HUES6 (cell line): ENCODE data around the gene UHRF1.
A peak's percentile ranks its signal among the peaks of the same experiment; 100 is the strongest.
"Not testable (repeated sequence)": the region's sequence is repeated elsewhere in the genome, so short reads cannot be mapped to it uniquely, and the experiment has no call there.

Experiments used
- H3K27ac ChIP-seq: 2 replicates; pipeline ENCODE4 v1.7.0; 2013; ENCODE audit warnings: low read depth, mild to moderate bottlenecking, low read length, inconsistent platforms
- H3K27me3 ChIP-seq: 2 replicates; pipeline ENCODE4 v1.6.1; 2013; ENCODE audit warnings: low read length; ENCODE audit not compliant: control insufficient read depth, insufficient read depth
- H3K36me3 ChIP-seq: 2 replicates; pipeline ENCODE4 v1.6.1; 2013; ENCODE audit warnings: low read length; ENCODE audit not compliant: control insufficient read depth, insufficient read depth
- H3K4me1 ChIP-seq: 2 replicates; pipeline ENCODE4 v1.6.1; 2013; ENCODE audit warnings: low read length; ENCODE audit not compliant: control insufficient read depth, insufficient read depth
- H3K4me3 ChIP-seq: 2 replicates; pipeline ENCODE4 v1.5.1; 2013; ENCODE audit warnings: low read depth, low read length
- H3K9ac ChIP-seq: one replicate; pipeline ENCODE4 v1.6.1; 2013; ENCODE audit warnings: mild to moderate bottlenecking, low read length
- H3K9me3 ChIP-seq: 2 replicates; pipeline ENCODE4 v1.6.1; 2013; ENCODE audit warnings: low read depth, low read length; ENCODE audit not compliant: control insufficient read depth, insufficient read depth

The UHRF1 gene

GRCh38 chr19:4877753-4878490, 31.4 kb upstream of the UHRF1 start:
- Histone ChIP-seq H3K9ac (peak overlapping the region; percentile 42), H3K36me3 (no peaks in the 10 kb centered on the region), H3K9me3 (no peaks in the 10 kb centered on the region), H3K27me3 (no peaks in the 10 kb centered on the region), H3K4me1 (peaks cover 12% of the 10 kb centered on the region), H3K27ac (peak overlapping the region; percentile 39; the same call in 1 of the 2 replicates), H3K4me3 (no peak overlapping the region)

DNA sequence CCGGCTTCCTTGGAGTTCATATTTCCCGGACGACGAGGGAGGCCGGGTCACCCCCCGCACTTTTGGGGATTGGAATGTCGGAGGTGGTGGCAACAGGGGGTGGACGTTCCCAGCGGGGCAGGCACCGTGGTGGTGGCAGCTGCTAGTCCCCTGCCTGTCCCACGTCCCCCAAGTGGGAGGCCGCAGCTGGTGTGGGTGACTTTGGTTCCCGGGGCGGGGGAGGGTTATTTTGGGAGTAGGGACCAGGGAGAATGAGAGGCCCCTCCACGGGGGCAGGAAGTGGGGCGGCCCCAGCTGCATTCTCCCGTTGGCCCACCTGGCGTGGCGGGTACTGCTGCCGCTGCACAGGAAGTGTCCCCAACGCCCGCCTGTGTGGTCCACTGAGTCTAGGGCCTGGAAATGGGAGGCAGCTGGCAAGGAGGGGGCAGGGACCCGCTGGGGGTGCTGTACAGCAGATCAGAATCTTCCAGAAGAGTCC, 30.8 kb upstream of the UHRF1 start:
- no peak overlapping the region for H3K4me3 ChIP-seq
- H3K9me3 ChIP-seq = no peaks in the 10 kb centered on the region
- no peaks in the 10 kb centered on the region for H3K27me3 ChIP-seq
- H3K36me3 ChIP-seq = no peaks in the 10 kb centered on the region
- H3K4me1 ChIP-seq = peaks cover 12% of the 10 kb centered on the region
- peak overlapping the region; percentile 39; the same call in 1 of the 2 replicates for H3K27ac ChIP-seq
- H3K9ac ChIP-seq = no peak overlapping the region

DNA sequence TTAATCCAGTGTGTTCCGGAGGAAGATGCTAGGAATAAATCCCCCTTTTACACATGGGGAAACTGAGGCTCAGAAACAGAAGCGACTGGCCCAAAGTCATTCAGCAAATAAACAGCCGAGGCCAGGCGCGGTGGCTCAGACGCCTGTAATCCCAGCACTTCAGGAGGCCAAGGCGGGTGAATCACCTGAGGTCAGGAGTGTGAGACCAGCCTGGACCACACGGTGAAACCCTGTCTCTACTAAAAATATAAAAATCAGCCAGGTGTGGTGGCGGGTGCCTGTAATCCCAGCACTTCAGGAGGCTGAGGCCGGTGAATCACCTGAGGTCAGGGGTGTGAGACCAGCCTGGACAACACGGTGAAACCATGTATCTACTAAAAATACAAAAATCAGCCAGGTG, 30.3 kb upstream of the UHRF1 start:
- peaks cover 12% of the 10 kb centered on the region for H3K4me1 ChIP-seq
- no peak overlapping the region for H3K27ac ChIP-seq
- H3K4me3 ChIP-seq = no peak overlapping the region
- no peaks in the 10 kb centered on the region for H3K36me3 ChIP-seq
- no peaks in the 10 kb centered on the region for H3K9me3 ChIP-seq
- H3K9ac ChIP-seq = no peak overlapping the region
- H3K27me3 ChIP-seq = no peaks in the 10 kb centered on the region

DNA sequence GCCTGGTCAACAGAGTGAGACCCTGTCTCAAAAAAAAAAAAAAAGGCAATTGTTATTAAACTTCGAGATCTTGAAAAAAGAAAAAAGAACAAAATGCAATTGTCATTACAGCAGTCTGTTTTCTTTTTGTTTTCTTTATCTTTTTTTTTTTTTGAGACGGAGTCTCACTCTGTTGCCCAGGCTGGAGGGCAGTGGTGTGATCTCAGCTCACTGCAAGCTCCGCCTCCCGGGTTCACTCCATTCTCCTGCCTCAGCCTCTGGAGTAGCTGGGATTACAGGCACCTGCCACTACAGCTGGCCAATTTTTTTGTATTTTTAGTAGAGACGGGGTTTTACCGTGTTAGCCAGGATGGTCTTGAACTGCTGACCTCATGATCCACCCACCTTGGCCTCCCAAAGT, 26.4 kb upstream of the UHRF1 start:
- not testable (repeated sequence) for H3K4me3 ChIP-seq, H3K36me3 ChIP-seq, H3K9me3 ChIP-seq, H3K27ac ChIP-seq, H3K9ac ChIP-seq, H3K27me3 ChIP-seq, H3K4me1 ChIP-seq

DNA sequence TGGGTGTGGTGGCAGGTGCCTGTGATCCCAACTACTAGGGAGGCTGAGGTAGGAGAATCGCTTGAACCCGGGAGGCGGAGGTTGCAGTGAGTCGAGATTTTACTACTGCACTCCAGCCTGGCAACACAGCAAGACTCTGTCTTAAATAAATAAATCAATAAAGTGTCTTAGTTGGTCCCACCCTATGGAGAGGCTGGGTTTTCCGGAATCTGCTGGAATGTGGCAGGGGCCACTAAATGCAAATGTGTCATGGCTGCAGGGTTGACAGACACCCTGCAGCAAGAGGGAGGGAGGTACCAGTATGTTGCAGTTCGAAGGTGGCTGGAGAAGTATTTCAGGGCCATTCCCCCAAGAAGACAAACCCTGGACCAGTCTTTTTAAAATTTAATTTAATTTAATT, 24.3 kb upstream of the UHRF1 start:
- not testable (repeated sequence) for H3K4me3 ChIP-seq, H3K9ac ChIP-seq, H3K36me3 ChIP-seq, H3K4me1 ChIP-seq, H3K9me3 ChIP-seq, H3K27ac ChIP-seq, H3K27me3 ChIP-seq

- not testable (repeated sequence) for H3K9ac ChIP-seq, H3K4me3 ChIP-seq, H3K27ac ChIP-seq, H3K4me1 ChIP-seq, H3K9me3 ChIP-seq, H3K36me3 ChIP-seq
- peaks cover 14% of the 10 kb centered on the region for H3K27me3 ChIP-seq
Observed at GRCh38 chr19:4887803-4888202, 21.5 kb upstream of the UHRF1 start.

GRCh38 chr19:4889034-4889815, 20.1 kb upstream of the UHRF1 start:
- peaks cover 14% of the 10 kb centered on the region for H3K27me3 ChIP-seq
- H3K9me3 ChIP-seq = no peaks in the 10 kb centered on the region
- no peak overlapping the region for H3K27ac ChIP-seq
- H3K4me1 ChIP-seq = no peaks in the 10 kb centered on the region
- H3K36me3 ChIP-seq = no peaks in the 10 kb centered on the region
- H3K9ac ChIP-seq = no peak overlapping the region
- H3K4me3 ChIP-seq = no peak overlapping the region

DNA sequence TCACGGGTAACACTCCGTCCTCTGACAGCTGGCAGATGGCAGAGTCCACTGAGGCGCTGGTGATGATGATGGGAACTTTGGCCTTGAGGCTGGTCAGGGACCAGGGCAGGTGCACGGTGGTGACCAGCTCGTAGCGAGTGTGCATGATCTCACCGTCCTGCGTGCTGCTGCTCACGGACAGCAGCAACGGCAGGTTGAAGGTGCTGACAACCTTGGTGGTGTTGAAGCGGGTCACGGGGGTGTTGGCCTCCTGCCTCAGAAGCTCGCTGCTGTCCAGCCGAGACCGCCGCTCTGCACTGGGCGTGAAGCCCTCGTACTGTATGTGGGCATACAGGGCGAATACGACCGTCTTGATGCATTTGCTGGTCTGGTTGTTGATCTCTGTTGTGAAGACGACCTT, 18.2 kb upstream of the UHRF1 start:
- Histone ChIP-seq H3K4me3 (no peak overlapping the region), H3K27me3 (peaks cover 26% of the 10 kb centered on the region), H3K4me1 (no peaks in the 10 kb centered on the region), H3K27ac (no peak overlapping the region), H3K9ac (no peak overlapping the region), H3K9me3 (no peaks in the 10 kb centered on the region), H3K36me3 (no peaks in the 10 kb centered on the region)

DNA sequence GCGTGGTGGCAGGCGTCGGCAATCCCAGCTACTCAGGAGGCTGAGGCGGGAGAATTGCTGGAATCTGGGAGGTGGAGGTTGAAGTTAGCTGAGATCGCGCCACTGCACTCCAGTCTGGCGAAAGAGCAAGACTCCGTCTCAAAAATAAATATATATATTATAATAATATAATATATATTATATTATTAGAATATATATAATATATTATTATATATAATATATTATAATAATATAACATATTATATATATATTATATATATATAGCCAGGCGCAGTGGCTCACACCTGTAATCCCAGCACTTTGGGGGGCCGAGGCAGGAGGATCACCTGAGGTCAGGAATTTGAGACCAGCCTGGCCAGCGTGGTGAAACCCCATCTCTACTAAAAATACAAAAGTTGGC, 16.3 kb upstream of the UHRF1 start:
- H3K27me3 ChIP-seq = peaks cover 38% of the 10 kb centered on the region
- H3K36me3 ChIP-seq, H3K9me3 ChIP-seq, H3K4me1 ChIP-seq, H3K9ac ChIP-seq, H3K4me3 ChIP-seq, H3K27ac ChIP-seq: not testable (repeated sequence)

DNA sequence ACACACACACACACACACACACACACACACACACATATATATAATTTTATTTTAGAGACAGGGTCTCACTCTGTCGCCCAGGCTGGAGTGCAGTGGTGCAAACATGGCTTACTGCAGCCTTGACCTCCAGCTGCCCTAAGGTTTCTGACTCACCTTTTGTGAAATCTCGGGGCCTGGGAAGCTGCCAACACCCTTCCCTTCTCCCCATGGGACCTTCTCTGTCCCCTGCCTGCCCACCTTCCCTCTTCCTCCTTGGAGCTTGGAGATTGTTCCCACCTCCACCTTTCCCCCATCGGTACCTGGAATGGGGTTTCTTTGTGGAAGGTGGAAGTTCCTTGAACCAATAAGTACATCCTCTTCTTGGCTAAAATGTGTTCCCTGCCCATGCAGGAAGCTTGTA, 12.9 kb upstream of the UHRF1 start:
- H3K27ac ChIP-seq = no peak overlapping the region
- H3K9ac ChIP-seq = no peak overlapping the region
- peaks cover 29% of the 10 kb centered on the region for H3K27me3 ChIP-seq

DNA sequence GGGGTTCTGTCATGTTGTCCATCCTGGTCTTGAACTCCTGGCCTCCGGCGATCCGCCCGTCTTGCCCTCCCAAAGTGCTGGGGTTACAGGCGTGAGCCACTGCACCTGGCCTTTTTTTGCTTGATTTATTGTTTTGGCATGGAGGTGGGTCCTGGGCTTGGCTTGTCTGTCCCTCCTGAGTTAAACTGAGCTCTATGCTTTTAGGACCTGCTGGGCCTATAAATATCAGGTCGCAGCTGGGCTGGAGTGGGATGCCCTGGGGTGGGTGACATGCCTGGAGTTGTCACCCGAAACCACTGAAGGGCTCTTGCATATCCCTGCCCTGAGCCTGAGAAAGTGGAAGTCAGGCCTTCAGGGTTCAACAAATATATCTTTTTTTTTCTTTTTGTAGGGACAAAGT, 12.2 kb upstream of the UHRF1 start:
- peaks cover 25% of the 10 kb centered on the region for H3K27me3 ChIP-seq

More for the DNA sequence above, 12.9 kb upstream of the UHRF1 start:
- H3K4me3 ChIP-seq = no peak overlapping the region
- H3K4me1 ChIP-seq = no peaks in the 10 kb centered on the region
- no peaks in the 10 kb centered on the region for H3K9me3 ChIP-seq
- H3K36me3 ChIP-seq = no peaks in the 10 kb centered on the region

More for the DNA sequence above, 12.2 kb upstream of the UHRF1 start:
- no peak overlapping the region for H3K27ac ChIP-seq
- H3K36me3 ChIP-seq = no peaks in the 10 kb centered on the region
- H3K4me1 ChIP-seq = no peaks in the 10 kb centered on the region
- no peak overlapping the region for H3K9ac ChIP-seq
- no peak overlapping the region for H3K4me3 ChIP-seq
- H3K9me3 ChIP-seq = no peaks in the 10 kb centered on the region
